Activated naive CD8-positive, alpha-beta T cell treated with anti-CD3 and anti-CD28 coated beads, Interleukin-2, amount 50 U/mL, for 16 hours (primary cell): ENCODE data around the gene SPOCK2.

Experiments used
- DNase-seq: peaks from one replicate; pipeline ENCODE4 v3.0.0-alpha.2; 2020; ENCODE audit warnings: low read depth, low spot score

The SPOCK2 gene

GRCh38 chr10:72011976-72012512, 76.3 kb downstream of the SPOCK2 start:
- DNase-seq, result no peak

GRCh38 chr10:72011468-72011867, 76.9 kb downstream of the SPOCK2 start:
- no peak for DNase-seq

- no peak for DNase-seq
Measured at GRCh38 chr10:72011016-72011415, 77.3 kb downstream of the SPOCK2 start.

GRCh38 chr10:72010234-72010973, 77.9 kb downstream of the SPOCK2 start:
- DNase-seq, result no peak

- DNase-seq, result no peak
Measured at GRCh38 chr10:72009425-72010081, 78.8 kb downstream of the SPOCK2 start.

- no peak for DNase-seq
Measured at GRCh38 chr10:72009051-72009424, 79.3 kb downstream of the SPOCK2 start.
